DMS 273 (cell line): ENCODE measurements around the gene SIN3A.
"Not testable (repeated sequence)": the region's sequence is repeated elsewhere in the genome, so short reads cannot be mapped to it uniquely, and the experiment has no call there.

Source experiments
- DNase-seq: peaks from one replicate; lab custom pipeline; 2025; ENCODE audit not compliant: unreplicated experiment; lab: John Stamatoyannopoulos, UW

Gene SIN3A

DNA sequence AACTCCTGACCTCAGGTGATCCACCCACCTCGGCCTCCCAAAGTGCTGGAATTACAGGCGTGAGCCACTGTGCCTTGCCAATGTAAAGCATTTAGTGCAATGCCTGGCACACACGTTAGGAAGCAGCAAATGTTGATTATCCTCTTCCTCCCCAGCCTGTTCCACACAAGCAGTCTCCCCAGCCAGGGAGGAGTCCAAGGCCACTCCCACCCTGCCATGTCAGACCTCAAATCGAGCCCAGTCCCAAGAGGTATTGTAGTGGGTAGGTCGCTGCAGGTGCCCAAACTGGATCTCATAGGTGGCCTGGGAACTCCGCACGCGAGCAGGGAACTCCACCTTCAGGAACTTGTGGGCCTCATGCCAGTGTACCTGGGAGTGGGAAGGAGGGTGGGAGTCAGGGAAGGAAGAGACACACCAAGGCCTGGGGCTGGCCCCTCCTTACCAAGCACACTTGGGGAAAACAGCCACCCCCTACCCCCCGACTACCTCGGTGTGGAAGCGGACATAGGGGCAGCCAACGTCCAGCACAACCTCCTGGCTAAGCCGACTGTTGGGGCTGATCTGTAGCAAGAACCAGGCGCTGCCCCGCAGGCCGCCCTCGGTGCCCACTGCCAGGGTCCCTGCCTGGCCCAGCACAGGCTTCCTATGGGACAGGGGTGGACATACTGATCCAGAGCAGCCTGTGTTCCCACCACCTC, 93.4 kb downstream of the SIN3A start:
- DNase-seq = no peak

DNA sequence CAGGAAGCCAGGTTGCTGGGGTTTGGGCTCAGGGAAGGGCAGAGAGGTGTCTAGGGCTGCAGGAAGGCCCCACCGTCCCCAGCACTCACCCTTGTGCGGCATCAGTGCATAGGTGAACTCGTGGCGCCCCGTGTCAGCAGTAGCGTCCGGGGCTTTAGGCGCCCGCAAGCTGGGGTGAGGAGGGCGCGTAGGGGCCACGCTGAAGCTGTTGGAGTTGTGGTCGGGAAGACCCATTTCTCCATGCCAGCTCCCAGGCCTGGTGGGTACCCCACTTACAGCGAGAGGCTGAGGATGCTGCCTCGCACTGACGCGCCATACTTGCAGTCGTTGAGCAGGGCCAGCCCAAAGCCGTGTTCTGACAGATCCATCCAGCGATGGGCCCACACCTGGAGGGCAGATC, 95.0 kb downstream of the SIN3A start:
- no peak for DNase-seq

- DNase-seq = no peak
Observed at GRCh38 chr15:75356006-75356405, 95.5 kb downstream of the SIN3A start.

- no peak for DNase-seq
Observed at GRCh38 chr15:75355369-75355768, 96.1 kb downstream of the SIN3A start.

GRCh38 chr15:75354454-75354853, 97.0 kb downstream of the SIN3A start:
- DNase-seq = no peak

DNA sequence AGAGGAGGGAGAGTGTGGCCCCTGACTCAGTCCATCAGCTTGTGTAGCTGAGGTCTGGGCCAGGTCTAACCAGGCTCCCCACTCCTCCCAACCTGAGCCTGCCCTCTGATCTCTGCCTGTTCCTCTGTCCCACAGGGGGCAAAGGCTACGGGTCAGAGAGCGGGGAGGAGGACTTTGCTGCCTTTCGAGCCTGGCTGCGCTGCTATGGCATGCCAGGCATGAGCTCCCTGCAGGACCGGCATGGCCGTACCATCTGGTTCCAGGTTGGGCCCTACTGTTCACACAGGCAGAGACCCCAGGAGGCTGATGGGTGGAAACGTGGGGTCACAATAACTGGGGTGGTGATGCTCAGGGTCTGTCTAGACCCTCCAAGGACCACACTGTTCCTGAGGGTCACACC, 97.9 kb downstream of the SIN3A start:
- no peak for DNase-seq

DNA sequence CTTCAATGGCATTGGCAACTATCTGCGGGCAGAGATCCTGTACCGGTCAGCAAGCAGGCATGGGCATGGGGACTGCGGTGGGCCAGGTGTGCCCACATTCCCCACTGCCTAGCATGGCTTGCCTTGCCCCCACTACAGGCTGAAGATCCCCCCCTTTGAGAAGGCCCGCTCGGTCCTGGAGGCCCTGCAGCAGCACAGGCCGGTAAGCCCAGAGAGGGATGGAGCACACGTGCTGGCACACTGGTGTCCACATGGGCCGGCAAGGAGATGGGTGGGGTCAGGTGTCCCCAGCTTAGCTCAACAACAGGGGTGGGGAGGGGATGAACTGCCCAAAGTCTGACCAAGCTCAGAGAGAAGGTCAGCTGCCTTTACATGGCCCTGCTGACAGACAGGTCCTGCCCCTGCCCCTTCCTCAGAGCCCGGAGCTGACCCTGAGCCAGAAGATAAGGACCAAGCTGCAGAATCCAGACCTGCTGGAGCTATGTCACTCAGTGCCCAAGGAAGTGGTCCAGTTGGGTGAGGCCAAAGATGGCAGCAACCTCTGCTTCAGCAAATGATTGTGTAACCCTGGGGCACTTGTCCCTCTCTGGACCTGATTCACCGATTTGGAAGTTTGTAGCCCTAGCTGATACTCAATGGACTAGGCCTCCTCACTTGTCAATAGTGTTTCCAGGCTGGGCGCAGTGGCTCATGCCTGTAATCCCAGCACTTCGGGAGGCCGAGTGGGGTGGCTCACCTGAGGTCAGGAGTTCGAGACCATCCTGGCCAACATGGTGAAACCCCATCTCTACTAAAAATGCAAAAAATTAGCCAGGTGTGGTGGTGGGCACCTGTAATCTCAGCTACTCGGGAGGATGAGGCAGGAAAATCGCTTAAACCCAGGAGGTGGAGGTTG, 99.1 kb downstream of the SIN3A start:
- DNase-seq = no peak

GRCh38 chr15:75350601-75351361, 100.7 kb downstream of the SIN3A start:
- peak; percentile 39 for DNase-seq

DNA sequence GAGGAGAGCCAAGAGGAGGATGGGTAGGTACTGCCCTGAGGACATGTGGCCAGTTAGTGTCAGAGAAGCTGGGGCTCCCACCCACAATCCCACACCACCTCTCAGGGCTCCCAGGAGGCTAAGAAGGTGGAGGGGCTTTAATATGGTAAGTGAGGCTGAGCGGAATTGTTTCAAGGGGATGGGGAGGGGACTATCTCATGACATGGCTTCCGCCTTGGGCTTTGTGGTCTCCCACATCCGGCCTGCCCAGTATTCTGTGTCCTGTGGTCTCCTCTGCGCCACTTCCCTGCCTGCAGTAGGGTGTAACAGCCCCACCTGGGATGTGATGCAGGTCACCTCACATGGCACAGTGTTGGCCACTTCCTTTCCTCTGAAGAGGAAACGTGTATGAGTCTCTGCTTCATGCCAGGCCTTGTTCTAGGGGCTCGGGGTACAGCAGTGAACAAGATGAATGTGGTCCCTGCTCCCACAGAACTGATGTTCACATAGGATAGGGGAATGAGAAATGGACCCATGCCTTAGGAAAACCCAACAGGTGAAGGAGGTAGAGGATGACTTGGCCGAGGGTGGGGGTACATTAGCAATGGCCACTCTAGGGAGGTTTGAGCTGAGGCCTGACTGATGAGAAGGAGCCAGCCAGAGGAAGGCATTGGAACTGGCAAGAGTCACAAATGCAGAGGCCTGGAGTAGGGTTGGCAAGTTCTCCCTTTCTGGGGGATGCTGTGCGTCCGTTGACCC, 101.5 kb downstream of the SIN3A start:
- DNase-seq = peak; percentile 39

GRCh38 chr15:75349351-75349669, 102.2 kb downstream of the SIN3A start:
- DNase-seq = not testable (repeated sequence)

GRCh38 chr15:75348562-75349350, 102.7 kb downstream of the SIN3A start:
- peak; percentile 55 for DNase-seq

- peak; percentile 37 for DNase-seq
Observed at GRCh38 chr15:75348034-75348561, 103.4 kb downstream of the SIN3A start.

DNA sequence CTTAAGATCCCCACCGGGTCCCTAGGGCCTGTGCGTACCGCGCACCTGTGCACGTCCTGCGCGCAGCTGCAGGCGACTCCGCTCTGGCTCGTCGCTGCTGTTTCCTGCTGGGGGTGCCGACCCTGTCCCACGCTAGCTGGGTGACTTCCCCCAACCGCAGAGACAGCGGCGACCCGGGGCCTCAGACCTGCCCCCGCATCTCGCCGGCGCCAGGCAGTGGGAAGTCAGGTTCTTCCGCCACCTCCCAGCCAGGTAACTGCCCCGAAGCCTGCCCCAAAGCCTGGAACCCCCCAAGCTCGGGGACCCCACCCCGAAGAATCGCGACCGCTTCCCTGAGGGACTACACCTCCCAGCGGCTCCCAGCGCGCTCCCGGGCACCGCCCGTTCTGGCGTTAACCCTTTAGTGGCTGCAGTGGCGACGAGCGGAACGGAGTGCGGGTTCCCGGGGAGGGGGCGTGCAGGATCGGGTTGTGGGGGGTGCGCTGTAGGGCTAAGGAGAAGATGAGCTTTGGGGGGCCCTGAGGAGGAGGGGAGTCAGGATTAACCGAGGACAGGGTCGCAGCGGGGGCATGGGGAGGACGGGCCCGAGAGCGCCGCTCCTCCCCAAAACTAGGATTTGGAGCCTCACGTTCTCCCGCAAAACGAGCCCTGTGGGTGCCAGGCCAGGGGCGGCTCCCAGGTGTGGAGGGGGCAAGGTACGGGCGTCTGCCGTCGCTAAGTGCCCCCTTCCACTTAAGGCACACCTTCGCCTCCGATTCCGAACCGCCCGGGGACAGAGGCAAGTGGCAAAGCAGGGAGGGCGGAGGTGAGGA, 104.1 kb downstream of the SIN3A start:
- peak; percentile 50 for DNase-seq

DNA sequence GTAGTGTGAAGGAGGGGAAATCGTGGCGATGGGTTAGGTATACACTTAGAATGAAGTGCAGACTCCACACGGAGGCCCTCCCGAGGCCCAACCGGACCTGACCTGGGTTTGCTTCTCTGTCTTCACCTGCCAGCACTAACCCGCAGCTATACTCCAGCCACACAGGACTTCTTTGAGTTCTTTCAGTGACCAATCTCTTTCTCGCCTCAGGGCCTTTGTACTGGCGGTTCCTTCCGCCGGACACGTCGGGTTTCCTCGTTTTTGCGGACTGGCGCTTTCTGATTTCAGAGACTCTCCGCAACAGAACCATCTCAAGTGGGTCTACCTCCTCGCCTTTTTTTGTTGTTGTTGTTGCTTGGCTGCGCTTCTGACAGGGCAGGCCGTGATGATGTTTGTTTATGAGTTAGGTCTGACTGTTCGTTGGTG, 104.7 kb downstream of the SIN3A start, which contains the start of gene NEIL1:
NEIL1 (plus strand) TSS at position 244 of the 426 bp plus-strand sequence. CDS start 1,867 bp downstream, outside the sequence.
- no peak for DNase-seq

DNA sequence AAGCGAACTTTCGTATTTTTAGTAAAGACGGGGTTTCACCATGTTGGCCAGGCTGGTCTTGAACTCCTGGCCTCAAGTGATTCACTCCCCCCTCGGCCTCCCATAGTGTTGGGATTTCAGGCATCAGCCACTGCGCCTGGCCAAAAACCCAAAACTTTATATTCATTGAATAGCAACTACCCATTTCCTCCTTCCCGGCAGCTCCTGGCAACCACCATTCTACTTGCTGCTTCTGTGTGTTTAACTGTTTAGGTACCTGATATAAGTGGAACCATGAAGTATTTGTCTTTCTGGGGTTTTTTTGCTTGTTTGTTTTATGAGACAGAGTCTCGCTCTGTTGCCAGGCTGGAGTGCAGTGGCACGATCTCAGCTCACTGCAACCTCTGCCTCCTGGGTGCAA, 107.5 kb downstream of the SIN3A start:
- DNase-seq = not testable (repeated sequence)

- DNase-seq = no peak
Observed at GRCh38 chr15:75342221-75342620, 109.3 kb downstream of the SIN3A start.

GRCh38 chr15:75339531-75340240, 111.8 kb downstream of the SIN3A start:
- DNase-seq = no peak

DNA sequence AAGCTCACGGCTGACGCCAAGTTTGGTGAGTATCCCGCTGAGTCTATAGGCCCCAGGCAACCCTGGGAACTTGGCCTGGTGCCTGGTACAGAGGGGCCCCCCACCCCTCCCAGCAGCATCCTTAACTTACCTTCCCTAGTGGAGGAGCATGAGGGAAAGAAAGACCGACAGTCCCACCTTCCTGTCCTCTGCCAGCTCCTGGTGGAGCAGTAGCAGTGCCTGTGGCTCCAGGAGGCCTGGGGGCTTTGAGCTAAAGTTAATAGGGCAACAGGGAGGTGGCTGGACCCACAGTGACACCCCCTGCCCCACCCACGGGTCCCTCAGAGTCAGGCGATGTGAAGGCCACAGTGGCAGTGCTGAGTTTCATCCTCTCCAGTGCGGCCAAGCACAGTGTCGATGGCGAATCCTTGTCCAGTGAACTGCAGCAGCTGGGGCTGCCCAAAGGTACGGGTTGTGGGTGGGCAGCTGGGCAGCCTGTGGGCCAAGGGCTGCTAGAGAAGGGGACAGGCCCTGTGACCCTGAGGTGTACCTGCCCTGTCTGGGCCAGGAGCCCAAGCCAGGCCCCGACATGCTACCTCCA, 112.7 kb downstream of the SIN3A start:
- DNase-seq = no peak
